Neural cell (in vitro differentiated cells): ENCODE data around the gene KLF17. TPM values are rescaled to one million over a fixed set of nuclear protein-coding genes. Genes with fewer than 3 reads are reported as not detected.

Experiments
- H2AFZ ChIP-seq: fragments of 200-600, 300-800 bp; sonication (generic), shearing (Covaris generic); 2 replicates; pipeline ENCODE4 v1.6.0; 2014; ENCODE audit warnings: low read depth, mild to moderate bottlenecking, antibody characterized with exemption, low read length, moderate library complexity
- H3F3A ChIP-seq: fragments of 200-600 bp; shearing (Covaris generic); 2 replicates; pipeline ENCODE4 v1.6.1; 2016; ENCODE audit warnings: mild to moderate bottlenecking, moderate library complexity, mixed read lengths, antibody characterized with exemption, low read length; ENCODE audit not compliant: insufficient read depth, poor library complexity, severe bottlenecking
- H3K27ac ChIP-seq: fragments of 200-600, 300-800 bp; sonication (generic), shearing (Covaris generic); 2 replicates; pipeline ENCODE4 v1.5.1; 2014; ENCODE audit warnings: mild to moderate bottlenecking, low read length, moderate library complexity
- H3K27me3 ChIP-seq: fragments of 300-800, 200-600 bp; sonication (generic), shearing (Covaris generic); 2 replicates; pipeline ENCODE4 v1.6.0; 2014; ENCODE audit warnings: mild to moderate bottlenecking, low read depth, low read length, moderate library complexity; ENCODE audit not compliant: insufficient read depth
- H3K36me3 ChIP-seq: fragments of 300-800, 200-600 bp; sonication (generic), shearing (Covaris generic); 2 replicates; pipeline ENCODE4 v1.5.1; 2014; ENCODE audit warnings: mild to moderate bottlenecking, antibody characterized with exemption, low read length, moderate library complexity; ENCODE audit not compliant: insufficient read depth
- H3K4me2 ChIP-seq: fragments of 300-800, 200-600 bp; sonication (generic), shearing (Covaris generic); 2 replicates; pipeline ENCODE4 v1.6.0; 2014; ENCODE audit warnings: mild to moderate bottlenecking, low read length
- H3K4me3 ChIP-seq: fragments of 300-800, 200-600 bp; sonication (generic), shearing (Covaris generic); 2 replicates; pipeline ENCODE4 v1.5.1; 2014; ENCODE audit warnings: mild to moderate bottlenecking, low read length, moderate library complexity
- H3K79me2 ChIP-seq: fragments of 200-600 bp; shearing (Covaris generic); replicated peaks from 2 replicates; pipeline ENCODE4 v1.6.0; 2014; ENCODE audit warnings: mild to moderate bottlenecking, low read length, moderate library complexity; ENCODE audit not compliant: insufficient read depth
- H3K9ac ChIP-seq: fragments of 300-800, 200-600 bp; sonication (generic), shearing (Covaris generic); 2 replicates; pipeline ENCODE4 v1.6.1; 2016; ENCODE audit warnings: mild to moderate bottlenecking, low read length, mixed read lengths
- H3K9me2 ChIP-seq: fragments of 200-600 bp; shearing (Covaris generic); 2 replicates; pipeline ENCODE4 v1.6.1; 2016; ENCODE audit warnings: mild to moderate bottlenecking, low read length, mixed read lengths; ENCODE audit not compliant: insufficient read depth
- H3K9me3 ChIP-seq: fragments of 200-600, 300-800 bp; sonication (generic), shearing (Covaris generic); 2 replicates; pipeline ENCODE4 v1.6.1; 2016; ENCODE audit warnings: mild to moderate bottlenecking, mixed run types, low read length, moderate library complexity, mixed read lengths
- H4K20me1 ChIP-seq: fragments of 200-600 bp; shearing (Covaris generic); 2 replicates; pipeline ENCODE4 v1.6.1; 2016; ENCODE audit warnings: mild to moderate bottlenecking, mixed run types; ENCODE audit not compliant: insufficient read depth
- EP300 ChIP-seq: fragments of 450-650 bp; conservative IDR thresholded peaks from 2 replicates; pipeline ENCODE4 v1.6.1; 2014; ENCODE audit warnings: antibody characterized with exemption, mild to moderate bottlenecking, moderate library complexity; ENCODE audit not compliant: poor library complexity, severe bottlenecking
- EZH2 ChIP-seq: fragments of 200-600, 300-800 bp; shearing (Covaris generic), sonication (generic); IDR thresholded peaks from 2 replicates; pipeline ENCODE4 v1.6.1; 2014; ENCODE audit warnings: antibody characterized with exemption, low read length, borderline replicate concordance, mild to moderate bottlenecking; ENCODE audit not compliant: insufficient read depth, poor library complexity, severe bottlenecking
- MXI1 ChIP-seq: fragments of 450-650 bp; conservative IDR thresholded peaks from 2 replicates; pipeline ENCODE4 v1.6.1; 2014; ENCODE audit warnings: antibody characterized with exemption, mild to moderate bottlenecking; ENCODE audit not compliant: poor library complexity, severe bottlenecking
- POLR2AphosphoS5 ChIP-seq: IDR thresholded peaks from 2 replicates; pipeline ENCODE4 v1.6.1; 2012
- RAD21 ChIP-seq: fragments of 450-650 bp; conservative IDR thresholded peaks from 2 replicates; pipeline ENCODE4 v1.6.1; 2014; ENCODE audit warnings: antibody characterized with exemption, mild to moderate bottlenecking, moderate library complexity
- SMC3 ChIP-seq: fragments of 450-650 bp; conservative IDR thresholded peaks from 2 replicates; pipeline ENCODE4 v1.6.1; 2014; ENCODE audit warnings: antibody characterized with exemption, mild to moderate bottlenecking, moderate library complexity; ENCODE audit not compliant: poor library complexity
- TAF1 ChIP-seq: IDR thresholded peaks from 2 replicates; pipeline ENCODE4 v1.6.1; 2012; ENCODE audit warnings: low read depth
- polyA plus RNA-seq: library from polyadenylated mRNA; depleted of rRNA; stranded (reverse); fragments of >200 nt; gene quantifications from 2 replicates; pipeline ENCODE4 v1.2.3, GENCODE V29; 2014
- TF ChIP-seq, protein P1 (sequence below): IDR thresholded peaks from 2 replicates; pipeline ENCODE4 v1.6.1; 2012; ENCODE audit warnings: borderline replicate concordance
- TF ChIP-seq, protein P2 (sequence below): fragments of 450-650 bp; IDR thresholded peaks from 2 replicates; pipeline ENCODE4 v1.5.1; 2014; ENCODE audit warnings: antibody characterized with exemption, mild to moderate bottlenecking, moderate library complexity; ENCODE audit not compliant: poor library complexity, severe bottlenecking

Gene KLF17
- polyA plus RNA-seq, 1 donor from 2014 or later, result not detected

DNA sequence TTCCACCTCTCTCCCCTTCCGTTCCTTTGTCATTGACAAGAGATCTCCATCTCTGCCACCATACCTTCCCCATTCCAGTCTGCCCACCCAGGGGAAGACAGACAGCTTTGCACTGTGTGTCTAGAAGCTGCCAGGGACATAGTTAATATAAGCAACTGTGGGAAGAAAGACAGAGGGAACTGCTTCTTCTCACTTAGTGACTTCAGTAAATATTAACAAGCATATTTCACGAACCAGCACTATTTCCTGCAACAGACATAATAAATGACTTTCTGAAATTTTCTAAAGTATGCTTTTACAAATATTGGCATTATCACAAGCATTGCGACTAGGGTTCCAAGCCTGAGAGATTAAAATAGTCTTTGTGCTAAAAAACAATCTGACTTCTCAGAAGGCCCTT, 44.2 kb upstream of the KLF17 start:
- no peak overlapping the region for H3K4me2 ChIP-seq
- TF ChIP-seq, protein P1, sequence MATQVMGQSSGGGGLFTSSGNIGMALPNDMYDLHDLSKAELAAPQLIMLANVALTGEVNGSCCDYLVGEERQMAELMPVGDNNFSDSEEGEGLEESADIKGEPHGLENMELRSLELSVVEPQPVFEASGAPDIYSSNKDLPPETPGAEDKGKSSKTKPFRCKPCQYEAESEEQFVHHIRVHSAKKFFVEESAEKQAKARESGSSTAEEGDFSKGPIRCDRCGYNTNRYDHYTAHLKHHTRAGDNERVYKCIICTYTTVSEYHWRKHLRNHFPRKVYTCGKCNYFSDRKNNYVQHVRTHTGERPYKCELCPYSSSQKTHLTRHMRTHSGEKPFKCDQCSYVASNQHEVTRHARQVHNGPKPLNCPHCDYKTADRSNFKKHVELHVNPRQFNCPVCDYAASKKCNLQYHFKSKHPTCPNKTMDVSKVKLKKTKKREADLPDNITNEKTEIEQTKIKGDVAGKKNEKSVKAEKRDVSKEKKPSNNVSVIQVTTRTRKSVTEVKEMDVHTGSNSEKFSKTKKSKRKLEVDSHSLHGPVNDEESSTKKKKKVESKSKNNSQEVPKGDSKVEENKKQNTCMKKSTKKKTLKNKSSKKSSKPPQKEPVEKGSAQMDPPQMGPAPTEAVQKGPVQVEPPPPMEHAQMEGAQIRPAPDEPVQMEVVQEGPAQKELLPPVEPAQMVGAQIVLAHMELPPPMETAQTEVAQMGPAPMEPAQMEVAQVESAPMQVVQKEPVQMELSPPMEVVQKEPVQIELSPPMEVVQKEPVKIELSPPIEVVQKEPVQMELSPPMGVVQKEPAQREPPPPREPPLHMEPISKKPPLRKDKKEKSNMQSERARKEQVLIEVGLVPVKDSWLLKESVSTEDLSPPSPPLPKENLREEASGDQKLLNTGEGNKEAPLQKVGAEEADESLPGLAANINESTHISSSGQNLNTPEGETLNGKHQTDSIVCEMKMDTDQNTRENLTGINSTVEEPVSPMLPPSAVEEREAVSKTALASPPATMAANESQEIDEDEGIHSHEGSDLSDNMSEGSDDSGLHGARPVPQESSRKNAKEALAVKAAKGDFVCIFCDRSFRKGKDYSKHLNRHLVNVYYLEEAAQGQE, result no peak
- TF ChIP-seq, protein P2, sequence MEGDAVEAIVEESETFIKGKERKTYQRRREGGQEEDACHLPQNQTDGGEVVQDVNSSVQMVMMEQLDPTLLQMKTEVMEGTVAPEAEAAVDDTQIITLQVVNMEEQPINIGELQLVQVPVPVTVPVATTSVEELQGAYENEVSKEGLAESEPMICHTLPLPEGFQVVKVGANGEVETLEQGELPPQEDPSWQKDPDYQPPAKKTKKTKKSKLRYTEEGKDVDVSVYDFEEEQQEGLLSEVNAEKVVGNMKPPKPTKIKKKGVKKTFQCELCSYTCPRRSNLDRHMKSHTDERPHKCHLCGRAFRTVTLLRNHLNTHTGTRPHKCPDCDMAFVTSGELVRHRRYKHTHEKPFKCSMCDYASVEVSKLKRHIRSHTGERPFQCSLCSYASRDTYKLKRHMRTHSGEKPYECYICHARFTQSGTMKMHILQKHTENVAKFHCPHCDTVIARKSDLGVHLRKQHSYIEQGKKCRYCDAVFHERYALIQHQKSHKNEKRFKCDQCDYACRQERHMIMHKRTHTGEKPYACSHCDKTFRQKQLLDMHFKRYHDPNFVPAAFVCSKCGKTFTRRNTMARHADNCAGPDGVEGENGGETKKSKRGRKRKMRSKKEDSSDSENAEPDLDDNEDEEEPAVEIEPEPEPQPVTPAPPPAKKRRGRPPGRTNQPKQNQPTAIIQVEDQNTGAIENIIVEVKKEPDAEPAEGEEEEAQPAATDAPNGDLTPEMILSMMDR, result no peak
- TF ChIP-seq SMC3 (no peak), POLR2AphosphoS5 (no peak), EP300 (no peak), TAF1 (no peak), EZH2 (no peak), RAD21 (no peak), MXI1 (no peak)

DNA sequence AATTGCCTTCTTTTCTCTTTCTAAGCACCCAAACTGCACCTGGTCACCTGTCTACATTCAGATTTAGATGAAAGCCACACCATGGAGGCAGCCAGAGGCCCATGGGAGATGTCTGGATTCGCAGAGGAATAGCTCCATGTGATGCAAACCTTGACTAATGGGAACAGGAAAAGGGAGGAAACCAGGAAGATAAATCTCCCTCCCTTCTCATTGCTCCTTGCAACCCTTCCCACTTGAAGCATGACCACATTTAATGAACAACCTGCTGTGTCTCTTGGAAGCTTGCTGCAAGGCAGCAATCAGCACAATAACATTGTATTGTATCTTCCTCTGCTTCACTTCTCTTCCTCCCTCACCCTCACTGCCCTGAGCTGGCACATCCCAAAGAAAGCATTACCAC, 42.6 kb upstream of the KLF17 start:
- no peak overlapping the region for H2AFZ ChIP-seq

More for the DNA sequence above, 44.2 kb upstream of the KLF17 start:
- no peak overlapping the region for H3K4me3 ChIP-seq
- no peaks in the 10 kb centered on the region for H4K20me1 ChIP-seq
- H3K36me3 ChIP-seq, result no peaks in the 10 kb centered on the region
- no peak overlapping the region for H3K9ac ChIP-seq
- no peaks in the 10 kb centered on the region for H3K27me3 ChIP-seq
- no peaks in the 10 kb centered on the region for H3K9me2 ChIP-seq
- H3K79me2 ChIP-seq, result no peaks in the 10 kb centered on the region
- no peak overlapping the region for H2AFZ ChIP-seq
- no peaks in the 10 kb centered on the region for H3K9me3 ChIP-seq
- H3F3A ChIP-seq, result no peaks in the 10 kb centered on the region
- H3K27ac ChIP-seq, result no peak overlapping the region

More for the DNA sequence above, 42.6 kb upstream of the KLF17 start:
- Histone ChIP-seq H3F3A (no peaks in the 10 kb centered on the region), H3K9me3 (no peaks in the 10 kb centered on the region), H3K4me2 (no peak overlapping the region), H3K79me2 (no peaks in the 10 kb centered on the region), H3K9ac (no peak overlapping the region), H3K27me3 (no peaks in the 10 kb centered on the region), H4K20me1 (no peaks in the 10 kb centered on the region), H3K9me2 (no peaks in the 10 kb centered on the region), H3K4me3 (no peak overlapping the region), H3K27ac (no peak overlapping the region), H3K36me3 (no peaks in the 10 kb centered on the region)
- TF ChIP-seq EZH2, result no peak
- no peak for TF ChIP-seq POLR2AphosphoS5
- TF ChIP-seq, protein P1, result no peak
- TF ChIP-seq RAD21, result no peak
- TF ChIP-seq, protein P2, result no peak
- no peak for TF ChIP-seq EP300
- TF ChIP-seq TAF1, result no peak
- TF ChIP-seq MXI1, result no peak
- no peak for TF ChIP-seq SMC3
